Astrocyte (in vitro differentiated cells and primary cell): ENCODE results near the gene ADRA2B. TPM values are rescaled to one million over a fixed set of nuclear protein-coding genes. Genes with fewer than 3 reads are reported as not detected.

Experiments used
- DNase-seq: peaks from one replicate; pipeline ENCODE4 v3.0.0-alpha.2; 2010; ENCODE audit warnings: low read depth
- FAIRE-seq: peaks from 2 replicates; lab custom pipeline; 2011; peaks lifted over from hg19 to GRCh38; lab: Jason Lieb, UNC
- H2AFZ ChIP-seq: 2 replicates; pipeline ENCODE4 v1.6.0; 2012; ENCODE audit warnings: low read depth, low read length, inconsistent platforms
- H3K27ac ChIP-seq: 2 replicates; pipeline ENCODE4 v1.5.1; 2011; ENCODE audit warnings: low read depth, low read length, inconsistent platforms
- H3K27me3 ChIP-seq: 2 replicates; pipeline ENCODE4 v1.6.0; 2011; ENCODE audit warnings: low read length, inconsistent platforms; ENCODE audit not compliant: insufficient read depth
- H3K36me3 ChIP-seq: 2 replicates; pipeline ENCODE4 v1.5.1; 2011; ENCODE audit warnings: low read length, inconsistent platforms; ENCODE audit not compliant: insufficient read depth
- H3K4me1 ChIP-seq: 2 replicates; pipeline ENCODE4 v1.5.1; 2011; ENCODE audit warnings: low read length, inconsistent platforms; ENCODE audit not compliant: insufficient read depth
- H3K4me2 ChIP-seq: 2 replicates; pipeline ENCODE4 v1.6.0; 2012; ENCODE audit warnings: low read length, inconsistent platforms
- H3K4me3 ChIP-seq: 2 replicates; pipeline ENCODE4 v1.5.1; 2011; ENCODE audit warnings: low read depth, mild to moderate bottlenecking, low read length, inconsistent platforms; ENCODE audit not compliant: insufficient read depth
- H3K79me2 ChIP-seq: 2 replicates; pipeline ENCODE4 v1.6.0; 2012; ENCODE audit warnings: mild to moderate bottlenecking, low read length, inconsistent platforms; ENCODE audit not compliant: insufficient read depth
- H3K9ac ChIP-seq: 2 replicates; pipeline ENCODE4 v1.6.0; 2012; ENCODE audit warnings: mild to moderate bottlenecking, low read length, inconsistent platforms
- H3K9me3 ChIP-seq: 2 replicates; pipeline ENCODE4 v1.5.1; 2012; ENCODE audit warnings: low read depth, mild to moderate bottlenecking, low read length, inconsistent platforms; ENCODE audit not compliant: insufficient read depth
- H4K20me1 ChIP-seq: 2 replicates; pipeline ENCODE4 v1.6.0; 2012; ENCODE audit warnings: low read length, inconsistent platforms; ENCODE audit not compliant: insufficient read depth
- H3K27ac Mint-ChIP-seq: one replicate; pipeline ENCODE4 v1.8.0; 2021; ENCODE audit warnings: mild to moderate bottlenecking, mixed read lengths; ENCODE audit not compliant: unreplicated experiment
- H3K27me3 Mint-ChIP-seq: one replicate; pipeline ENCODE4 v1.8.0; 2021; ENCODE audit warnings: low read depth, mixed read lengths; ENCODE audit not compliant: unreplicated experiment
- H3K36me3 Mint-ChIP-seq: one replicate; pipeline ENCODE4 v1.8.0; 2021; ENCODE audit warnings: low read depth, mixed read lengths; ENCODE audit not compliant: unreplicated experiment
- H3K4me1 Mint-ChIP-seq: one replicate; pipeline ENCODE4 v1.8.0; 2021; ENCODE audit warnings: low read depth, mixed read lengths; ENCODE audit not compliant: unreplicated experiment
- H3K4me3 Mint-ChIP-seq: one replicate; pipeline ENCODE4 v1.8.0; 2021; ENCODE audit warnings: mild to moderate bottlenecking, moderate library complexity, mixed read lengths; ENCODE audit not compliant: unreplicated experiment
- H3K9me3 Mint-ChIP-seq: one replicate; pipeline ENCODE4 v1.8.0; 2021; ENCODE audit warnings: mild to moderate bottlenecking, mixed read lengths; ENCODE audit not compliant: unreplicated experiment
- CTCF ChIP-seq: IDR thresholded peaks from 2 replicates; pipeline ENCODE4 v1.5.1; 2011; ENCODE audit warnings: low read depth, mild to moderate bottlenecking, inconsistent platforms, low read length, moderate library complexity; ENCODE audit not compliant: insufficient read depth
- EZH2 ChIP-seq: IDR thresholded peaks from 2 replicates; pipeline ENCODE4 v1.6.1; 2012; ENCODE audit warnings: mild to moderate bottlenecking, low read length, inconsistent platforms; ENCODE audit not compliant: insufficient read depth
- total RNA-seq: library from RNA; stranded (reverse); gene quantifications from 2 replicates; pipeline ENCODE4 v1.2.1, GENCODE V29; 2021

Gene ADRA2B
- total RNA-seq, 1 donor from 2014 or later = not detected

GRCh38 chr2:96123290-96123689 lies 6.9 kb upstream of the ADRA2B start:
- peaks cover 4% of the 10 kb centered on the region for H3K36me3 Mint-ChIP-seq
- H3K4me1 Mint-ChIP-seq = no peaks in the 10 kb centered on the region
- Histone ChIP-seq H4K20me1 (no peaks in the 10 kb centered on the region), H3K36me3 (no peaks in the 10 kb centered on the region), H3K9ac (no peak overlapping the region), H3K9me3 (no peaks in the 10 kb centered on the region), H3K79me2 (no peaks in the 10 kb centered on the region), H2AFZ (no peak overlapping the region), H3K4me2 (no peak overlapping the region), H3K27me3 (peaks cover 34% of the 10 kb centered on the region), H3K4me3 (no peak overlapping the region), H3K4me1 (no peaks in the 10 kb centered on the region), H3K27ac (no peak overlapping the region)
- no peak overlapping the region for H3K27ac Mint-ChIP-seq
- no peak for TF ChIP-seq EZH2
- TF ChIP-seq CTCF = no peak
- FAIRE-seq = no peak
- H3K4me3 Mint-ChIP-seq = no peak overlapping the region
- H3K27me3 Mint-ChIP-seq = peaks cover 80% of the 10 kb centered on the region
- peaks cover 8% of the 10 kb centered on the region for H3K9me3 Mint-ChIP-seq
- no peak for DNase-seq

DNA sequence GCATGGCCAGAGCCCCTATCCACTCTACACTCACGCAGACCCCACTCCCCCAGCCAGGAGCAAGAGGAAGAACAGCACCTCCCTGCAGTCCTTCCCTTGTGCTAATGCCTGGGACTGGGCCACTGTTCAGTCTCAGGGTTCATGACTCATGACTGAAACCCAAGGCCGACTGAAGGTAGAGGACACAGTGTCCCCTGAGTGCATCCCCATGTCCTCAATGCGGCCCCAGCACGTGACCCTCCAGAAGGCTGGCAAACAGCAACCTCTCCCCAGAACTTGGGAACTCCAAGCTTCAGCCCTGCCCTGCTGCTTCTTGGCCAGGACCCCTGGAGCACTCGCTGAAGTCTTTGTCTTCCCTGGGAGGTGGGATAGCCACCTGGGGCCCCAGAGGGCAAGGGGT lies 6.0 kb upstream of the ADRA2B start:
- Mint-ChIP-seq H3K36me3 (peaks cover 4% of the 10 kb centered on the region), H3K9me3 (peaks cover 8% of the 10 kb centered on the region), H3K27me3 (peaks cover 83% of the 10 kb centered on the region), H3K4me3 (no peak overlapping the region), H3K4me1 (no peaks in the 10 kb centered on the region), H3K27ac (no peak overlapping the region)
- H3K4me1 ChIP-seq = peaks cover under 1% of the 10 kb centered on the region
- H3K4me2 ChIP-seq = no peak overlapping the region
- no peaks in the 10 kb centered on the region for H3K9me3 ChIP-seq
- no peak overlapping the region for H2AFZ ChIP-seq
- DNase-seq (no peak), FAIRE-seq (no peak)
- no peak overlapping the region for H3K27ac ChIP-seq
- H3K9ac ChIP-seq = no peak overlapping the region
- no peaks in the 10 kb centered on the region for H3K36me3 ChIP-seq
- no peaks in the 10 kb centered on the region for H4K20me1 ChIP-seq
- TF ChIP-seq EZH2 = no peak
- TF ChIP-seq CTCF = no peak
- no peaks in the 10 kb centered on the region for H3K79me2 ChIP-seq
- H3K4me3 ChIP-seq = no peak overlapping the region
- H3K27me3 ChIP-seq = peaks cover 37% of the 10 kb centered on the region

DNA sequence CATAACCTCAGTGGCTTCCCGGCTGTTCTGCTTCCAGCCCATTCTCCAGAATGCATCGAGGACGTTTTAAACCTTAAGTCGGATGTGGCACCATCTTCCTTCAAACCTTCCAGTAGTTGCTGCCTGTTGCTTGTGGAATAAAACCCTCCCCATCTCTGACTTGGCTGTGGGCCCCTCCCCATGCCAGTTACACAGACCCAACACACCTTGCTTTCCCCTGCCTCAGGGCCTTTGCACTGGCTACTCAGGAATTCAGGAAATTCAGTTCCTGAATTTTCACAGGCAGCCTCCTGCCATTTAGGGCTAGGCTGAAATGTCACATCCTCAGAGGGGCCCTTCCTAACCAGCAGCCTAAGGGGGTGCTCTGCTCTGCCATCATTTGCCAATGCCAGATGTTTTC lies 5.0 kb upstream of the ADRA2B start:
- no peak overlapping the region for H3K27ac ChIP-seq
- no peak for FAIRE-seq

More for the DNA sequence above, 5.0 kb upstream of the ADRA2B start:
- H3K4me1 Mint-ChIP-seq = no peaks in the 10 kb centered on the region
- H3K27ac Mint-ChIP-seq = no peak overlapping the region
- Histone ChIP-seq H3K36me3 (no peaks in the 10 kb centered on the region), H4K20me1 (no peaks in the 10 kb centered on the region), H3K79me2 (no peaks in the 10 kb centered on the region), H3K4me3 (no peak overlapping the region), H3K9me3 (no peaks in the 10 kb centered on the region), H3K4me1 (peaks cover 2% of the 10 kb centered on the region), H3K4me2 (no peak overlapping the region), H2AFZ (no peak overlapping the region), H3K27me3 (peaks cover 36% of the 10 kb centered on the region), H3K9ac (no peak overlapping the region)
- H3K36me3 Mint-ChIP-seq = peaks cover 4% of the 10 kb centered on the region
- H3K9me3 Mint-ChIP-seq = peaks cover 8% of the 10 kb centered on the region
- no peak for DNase-seq
- peaks cover 80% of the 10 kb centered on the region for H3K27me3 Mint-ChIP-seq
- no peak overlapping the region for H3K4me3 Mint-ChIP-seq
- TF ChIP-seq CTCF = no peak
- TF ChIP-seq EZH2 = no peak
